ENCODE results near the gene KRTAP19-5. TPM values are rescaled to one million over a fixed set of nuclear protein-coding genes. Genes with fewer than 3 reads are reported as not detected.

The KRTAP19-5 gene
- total RNA-seq (not detected), polyA plus RNA-seq (not detected)
- long read RNA-seq, donor 1: 0 reads
- long read RNA-seq, donor 2: 0 reads

GRCh38 chr21:30502041-30502440, at the start of gene KRTAP19-5:
Gene KRTAP19-5, minus strand, starts transcription at chr21:30502141. Its CDS starts 51 bp downstream, at chr21:30502090.
- intact Hi-C loops (cut with DNase I; ENCODE audit: low total_unique reads): no loop called here
- Histone ChIP-seq H3K9me3 (peaks cover 0 to 3% (median 0%) of the 10 kb centered on the region in 8 donors), H3K4me1 (no peaks in the 10 kb centered on the region), H3K36me3 (no peaks in the 10 kb centered on the region), H3K27ac (no peak within 1 kb of the TSS), H3K27me3 (replicated peaks in 1 of 7) (no peaks in the 10 kb centered on the region), H3K4me3 (no peak within 1 kb of the TSS)
- WGBS, 5 donors: 79 to 89% (median 81%) methylated on average over 6 of the region's 6 CpGs
- TF ChIP-seq, protein P1, sequence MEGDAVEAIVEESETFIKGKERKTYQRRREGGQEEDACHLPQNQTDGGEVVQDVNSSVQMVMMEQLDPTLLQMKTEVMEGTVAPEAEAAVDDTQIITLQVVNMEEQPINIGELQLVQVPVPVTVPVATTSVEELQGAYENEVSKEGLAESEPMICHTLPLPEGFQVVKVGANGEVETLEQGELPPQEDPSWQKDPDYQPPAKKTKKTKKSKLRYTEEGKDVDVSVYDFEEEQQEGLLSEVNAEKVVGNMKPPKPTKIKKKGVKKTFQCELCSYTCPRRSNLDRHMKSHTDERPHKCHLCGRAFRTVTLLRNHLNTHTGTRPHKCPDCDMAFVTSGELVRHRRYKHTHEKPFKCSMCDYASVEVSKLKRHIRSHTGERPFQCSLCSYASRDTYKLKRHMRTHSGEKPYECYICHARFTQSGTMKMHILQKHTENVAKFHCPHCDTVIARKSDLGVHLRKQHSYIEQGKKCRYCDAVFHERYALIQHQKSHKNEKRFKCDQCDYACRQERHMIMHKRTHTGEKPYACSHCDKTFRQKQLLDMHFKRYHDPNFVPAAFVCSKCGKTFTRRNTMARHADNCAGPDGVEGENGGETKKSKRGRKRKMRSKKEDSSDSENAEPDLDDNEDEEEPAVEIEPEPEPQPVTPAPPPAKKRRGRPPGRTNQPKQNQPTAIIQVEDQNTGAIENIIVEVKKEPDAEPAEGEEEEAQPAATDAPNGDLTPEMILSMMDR (IDR thresholded peaks at IDR 0.05 in 8 of 11, conservative IDR thresholded peaks at IDR 0.05 in 3 of 11): no peak
- TF ChIP-seq POLR2A (IDR thresholded peaks at IDR 0.05): no peak
- no peak for TF ChIP-seq POLR2AphosphoS5 (IDR thresholded peaks at IDR 0.05)
- no peak for DNase-seq

GRCh38 chr21:30541764-30542163, 39.8 kb upstream of the KRTAP19-5 start, which contains the start of gene KRTAP19-6:
Gene KRTAP19-6, minus strand, starts transcription at chr21:30541864. Its CDS starts 31 bp downstream, at chr21:30541833.
- intact Hi-C loops (cut with DNase I; ENCODE audit: low total_unique reads): no loop called here
- TF ChIP-seq POLR2A (IDR thresholded peaks at IDR 0.05): no peak
- TF ChIP-seq, protein P1 (IDR thresholded peaks at IDR 0.05 in 8 of 11, conservative IDR thresholded peaks at IDR 0.05 in 3 of 11): no peak
- no peak for TF ChIP-seq POLR2AphosphoS5 (IDR thresholded peaks at IDR 0.05)
- peaks cover 0 to 6% (median 0%) of the 10 kb centered on the region in 8 donors for H3K9me3 ChIP-seq
- no peak within 1 kb of the TSS for H3K27ac ChIP-seq
- H3K4me3 ChIP-seq: no peak within 1 kb of the TSS
- H3K27me3 ChIP-seq (replicated peaks in 1 of 7): no peaks in the 10 kb centered on the region
- WGBS, 5 donors: 73 to 84% (median 81%) methylated on average over 1 of the region's 1 CpG
- no peaks in the 10 kb centered on the region for H3K4me1 ChIP-seq
- DNase-seq: no peak
- H3K36me3 ChIP-seq: no peaks in the 10 kb centered on the region

DNA sequence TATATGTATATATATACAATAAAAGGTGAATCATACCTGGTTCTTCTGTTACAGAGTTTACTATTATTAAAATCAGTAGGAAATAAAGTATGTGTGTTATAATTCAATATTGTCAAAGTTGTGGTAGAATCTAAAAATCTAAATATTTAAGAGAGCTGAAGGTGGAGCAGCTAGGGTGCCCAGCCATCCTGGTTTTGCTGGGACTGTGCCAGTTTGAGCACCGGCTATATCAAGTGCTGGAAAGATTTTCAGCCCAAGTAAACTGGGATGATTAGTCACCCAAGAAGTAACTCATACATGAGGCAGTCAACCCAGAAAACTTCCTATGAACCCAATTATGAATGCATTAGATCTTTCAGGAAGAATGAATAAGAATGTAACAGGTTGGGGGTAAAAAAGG, 16.9 kb upstream of the KRTAP19-5 start:
- no peak overlapping the region for H3K27ac ChIP-seq
- no peak for DNase-seq
- TF ChIP-seq POLR2A (IDR thresholded peaks at IDR 0.05): no peak
- TF ChIP-seq, protein P1 (IDR thresholded peaks at IDR 0.05 in 8 of 11, conservative IDR thresholded peaks at IDR 0.05 in 3 of 11): no peak
- no peak for TF ChIP-seq POLR2AphosphoS5 (IDR thresholded peaks at IDR 0.05)
- H3K9me3 ChIP-seq: peaks cover 0 to 6% (median 0%) of the 10 kb centered on the region in 8 donors
- no peaks in the 10 kb centered on the region for H3K27me3 ChIP-seq (replicated peaks in 1 of 7)
- H3K4me3 ChIP-seq: no peak overlapping the region
- H3K36me3 ChIP-seq: no peaks in the 10 kb centered on the region
- intact Hi-C loops (cut with DNase I; ENCODE audit: low total_unique reads): no loop called here
- WGBS, 5 donors: 87 to 100% (median 93%) methylated on average over 1 of the region's 1 CpG
- no peaks in the 10 kb centered on the region for H3K4me1 ChIP-seq

DNA sequence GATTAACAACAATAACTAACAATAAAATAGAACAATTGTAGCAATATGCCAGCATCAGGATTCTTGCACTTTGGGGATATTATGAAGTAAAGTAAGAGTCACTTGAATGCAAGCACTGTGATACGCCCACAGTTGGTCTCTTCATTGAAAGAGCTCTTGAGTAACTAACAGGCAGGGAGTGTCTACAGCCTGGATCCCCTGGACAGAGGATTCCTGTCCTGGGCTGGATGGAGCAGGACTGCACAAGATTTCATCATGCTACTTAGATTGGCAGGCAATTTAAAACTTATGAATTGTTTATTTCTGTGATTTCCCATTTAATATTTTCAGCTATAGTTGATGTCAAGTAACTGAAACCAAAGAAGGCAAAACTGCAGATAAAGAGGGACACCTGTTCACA, 13.7 kb upstream of the KRTAP19-5 start:
- DNase-seq: no peak
- intact Hi-C loops (cut with DNase I; ENCODE audit: low total_unique reads): no loop called here
- 83 to 88% (median 87%) methylated on average over 1 of the region's 1 CpG for WGBS, 5 donors
- peaks cover 0 to 6% (median 0%) of the 10 kb centered on the region in 8 donors for H3K9me3 ChIP-seq
- no peaks in the 10 kb centered on the region for H3K4me1 ChIP-seq
- no peaks in the 10 kb centered on the region for H3K36me3 ChIP-seq
- TF ChIP-seq POLR2A (IDR thresholded peaks at IDR 0.05): no peak
- TF ChIP-seq, protein P1 (IDR thresholded peaks at IDR 0.05 in 8 of 11, conservative IDR thresholded peaks at IDR 0.05 in 3 of 11): no peak
- H3K27me3 ChIP-seq (replicated peaks in 1 of 7): no peaks in the 10 kb centered on the region
- no peak overlapping the region for H3K4me3 ChIP-seq
- H3K27ac ChIP-seq: no peak overlapping the region

Data from spleen (tissue), 13 donors.